ENCODE results near the gene ANKS3.

ANKS3 gene

GRCh38 chr16:4726616-4727015 lies 7.5 kb downstream of the ANKS3 start:
- no peak for DNase-seq (ENCODE audit: low spot score)

GRCh38 chr16:4724661-4725270 lies 9.3 kb downstream of the ANKS3 start:
- DNase-seq (ENCODE audit: low spot score) = no peak

DNA sequence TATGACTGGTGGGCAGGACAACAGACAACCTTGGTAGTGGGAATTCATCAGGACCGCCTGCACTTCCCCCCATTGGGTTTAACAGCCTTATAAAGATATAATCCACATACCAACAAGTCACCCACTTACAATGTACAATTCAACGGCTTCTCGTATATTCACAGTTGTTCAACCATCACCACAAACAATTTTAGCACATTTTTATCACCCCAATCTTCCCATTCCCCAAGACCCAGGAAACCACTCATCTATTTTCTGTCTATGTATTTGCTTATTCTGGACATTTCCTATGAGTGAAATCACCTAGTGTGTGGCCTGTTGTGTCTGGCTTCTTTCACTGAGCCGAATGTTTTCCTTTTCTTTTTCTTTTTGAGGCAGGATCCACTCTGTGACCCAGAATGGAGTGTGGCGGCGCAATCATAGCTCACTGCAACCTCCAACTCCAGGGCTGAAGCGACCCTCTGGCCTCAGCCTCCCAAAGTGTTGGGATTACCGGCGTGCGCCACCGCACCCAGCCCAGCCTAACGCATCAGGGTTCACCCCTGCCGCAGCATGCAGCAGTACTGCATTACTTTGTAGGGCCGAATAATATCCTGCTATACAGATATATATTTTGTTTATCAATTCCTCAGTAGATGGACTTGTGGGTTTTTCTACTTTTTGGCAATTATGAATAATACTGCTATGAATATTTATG lies 10.9 kb downstream of the ANKS3 start:
- no peak for DNase-seq (ENCODE audit: low spot score)

DNA sequence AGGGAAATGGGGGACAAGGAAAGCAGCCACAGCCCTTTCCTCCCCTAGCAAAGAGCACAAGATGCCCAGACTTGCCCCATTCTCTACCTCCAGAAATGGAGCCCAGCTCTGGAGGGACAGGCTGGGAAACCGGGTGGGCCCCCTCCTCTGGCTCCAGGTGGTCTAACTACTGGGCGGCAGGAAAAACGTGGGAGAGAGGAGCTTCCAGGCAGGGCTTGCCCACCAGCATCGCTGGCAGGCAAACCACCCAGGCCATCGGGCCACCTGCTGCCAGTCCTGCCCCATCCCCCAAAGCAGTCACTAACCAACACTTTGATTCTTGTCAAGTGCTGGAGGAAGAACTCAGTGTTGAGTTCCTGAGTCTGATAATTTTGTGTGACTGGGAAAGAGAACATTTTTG lies 15.6 kb downstream of the ANKS3 start:
- DNase-seq (ENCODE audit: low spot score) = no peak

DNA sequence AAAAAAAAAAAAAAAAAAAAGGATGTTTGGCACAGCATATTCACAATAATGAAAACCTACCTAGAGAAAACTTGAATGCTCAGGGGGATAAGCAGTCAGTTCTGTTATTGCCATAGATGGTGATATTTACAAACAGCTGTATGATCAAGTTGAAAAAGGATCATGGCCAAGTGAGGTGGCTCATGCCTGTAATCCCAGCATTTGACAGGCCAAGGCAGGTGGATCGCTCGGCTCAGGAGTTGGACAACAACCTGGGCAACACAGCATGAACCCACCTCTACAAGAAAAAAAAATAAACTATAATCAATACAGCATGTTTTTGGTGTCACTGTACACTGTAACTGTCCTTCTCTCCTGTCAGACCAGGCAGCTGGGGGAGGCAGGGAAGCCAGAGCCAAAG lies 19.1 kb downstream of the ANKS3 start:
- DNase-seq (ENCODE audit: low spot score) = no peak

DNA sequence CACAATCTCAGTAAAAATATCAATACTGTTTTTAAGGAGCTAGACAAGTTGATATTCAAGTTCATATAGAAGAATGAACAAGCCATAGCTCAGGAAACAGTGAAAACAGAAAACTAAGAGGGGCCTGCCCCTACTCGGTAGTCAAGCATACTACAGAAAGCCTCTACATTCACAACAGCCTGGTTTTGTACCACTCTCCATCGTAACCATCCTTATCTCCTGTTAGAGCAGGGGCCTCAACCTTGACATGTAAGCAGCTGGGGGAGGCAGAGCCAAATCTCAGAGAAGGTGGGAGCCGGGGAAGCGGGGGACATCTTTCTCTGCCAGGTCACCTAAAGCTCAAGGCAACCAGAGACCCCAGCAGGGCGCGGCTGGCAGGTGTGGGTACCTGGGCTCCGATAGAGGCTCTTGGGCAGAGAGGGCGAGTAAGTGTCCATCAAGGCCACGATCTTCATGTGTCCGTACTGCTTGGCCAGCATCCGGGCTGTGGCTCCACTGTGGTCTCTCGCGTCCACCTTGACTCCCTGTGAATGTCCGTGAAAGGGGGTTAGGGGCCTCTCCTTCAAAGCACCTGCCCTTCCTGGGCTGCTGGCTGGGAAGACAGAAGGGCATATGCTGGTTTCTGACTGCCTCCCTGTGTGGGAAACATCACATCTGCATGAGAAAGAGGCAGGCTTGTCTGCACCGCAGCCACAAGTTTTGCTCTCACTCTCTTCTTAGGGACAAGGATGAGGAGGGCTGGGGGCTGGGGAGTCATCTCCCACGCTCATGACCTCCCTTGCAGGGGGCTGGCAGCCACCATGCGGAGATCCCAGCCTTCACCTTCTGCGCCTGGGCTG lies 20.2 kb downstream of the ANKS3 start:
- no peak for DNase-seq (ENCODE audit: low spot score)

GRCh38 chr16:4709481-4709880 lies 24.6 kb downstream of the ANKS3 start:
- no peak for DNase-seq (ENCODE audit: low spot score)

DNA sequence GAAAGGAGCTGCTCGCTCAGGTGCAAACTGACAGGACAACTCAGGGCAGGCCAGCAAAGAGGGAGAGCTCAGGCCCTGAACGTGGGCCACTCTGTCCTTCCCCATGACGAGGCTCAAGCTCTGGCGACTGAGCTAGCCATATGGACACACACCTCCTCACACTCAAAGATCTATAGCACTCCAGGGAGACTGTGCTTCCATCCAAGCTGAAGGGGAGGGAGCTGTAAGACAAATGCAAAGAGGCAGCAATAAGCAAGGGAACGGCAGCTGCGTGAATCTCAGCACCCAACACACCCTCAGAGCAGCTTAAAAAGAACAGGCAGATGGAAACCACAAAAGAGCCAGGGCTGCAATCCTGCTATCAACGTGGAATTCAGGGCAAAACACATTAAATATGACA lies 27.2 kb downstream of the ANKS3 start:
- no peak for DNase-seq (ENCODE audit: low spot score)

DNA sequence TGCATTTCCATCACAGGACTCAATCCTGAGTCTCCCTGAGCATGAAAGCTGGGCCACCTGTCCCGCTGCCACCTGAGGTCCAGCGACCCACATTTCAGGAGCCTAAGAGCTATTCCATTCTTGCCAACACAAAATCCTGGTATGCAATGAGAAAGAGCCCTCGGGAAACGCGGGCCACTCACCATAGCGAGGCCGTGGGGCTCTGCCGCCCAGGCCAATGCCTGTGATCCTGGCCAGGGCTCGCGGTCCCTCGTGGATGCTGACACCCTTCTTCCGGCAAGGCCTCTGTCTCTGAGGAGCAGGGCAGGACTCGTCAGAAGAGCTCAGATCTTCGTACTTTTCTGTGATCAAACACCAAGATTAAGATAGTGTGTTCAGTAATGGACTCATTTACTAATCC lies 29.2 kb downstream of the ANKS3 start:
- DNase-seq (ENCODE audit: low spot score) = no peak

- DNase-seq (ENCODE audit: low spot score) = no peak
Observed at GRCh38 chr16:4704491-4704890, 29.6 kb downstream of the ANKS3 start.

- no peak for DNase-seq (ENCODE audit: low spot score)
Observed at GRCh38 chr16:4703906-4704305, 30.2 kb downstream of the ANKS3 start.

- no peak for DNase-seq (ENCODE audit: low spot score)
Observed at GRCh38 chr16:4702466-4702808, 31.6 kb downstream of the ANKS3 start.

DNA sequence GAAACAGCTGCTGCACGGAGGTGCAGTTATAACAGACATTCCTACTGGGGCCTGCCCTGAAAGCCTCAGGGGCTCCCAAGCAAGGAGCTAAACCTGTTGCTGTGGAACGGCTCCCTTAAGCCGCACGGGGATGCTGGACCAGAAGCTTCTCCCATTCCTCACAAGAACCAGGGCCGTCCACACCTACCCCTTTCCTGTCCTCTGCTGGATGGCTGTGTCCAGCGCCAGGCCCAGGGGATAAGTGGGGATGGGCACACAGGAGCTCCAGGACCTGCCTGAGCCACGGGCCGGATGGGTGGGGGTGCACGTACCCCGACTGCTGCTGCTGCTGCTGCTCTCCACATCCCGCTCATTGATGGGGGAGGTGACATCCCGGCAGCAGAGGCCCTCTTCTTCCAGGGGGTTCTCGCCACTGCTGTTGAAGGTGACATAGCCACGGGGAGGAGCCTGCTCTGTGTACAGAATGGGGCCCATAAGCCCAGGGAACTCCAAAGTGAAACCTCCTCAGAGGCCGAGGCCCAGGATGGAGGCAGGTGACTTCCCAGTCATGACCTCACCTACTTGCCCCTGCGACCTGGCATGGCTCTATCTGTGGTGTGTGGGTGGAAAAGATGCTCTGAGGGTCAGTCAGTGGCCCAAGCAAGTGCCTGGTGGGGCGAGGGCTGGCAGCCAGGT lies 32.1 kb downstream of the ANKS3 start:
- DNase-seq (ENCODE audit: low spot score) = no peak

DNA sequence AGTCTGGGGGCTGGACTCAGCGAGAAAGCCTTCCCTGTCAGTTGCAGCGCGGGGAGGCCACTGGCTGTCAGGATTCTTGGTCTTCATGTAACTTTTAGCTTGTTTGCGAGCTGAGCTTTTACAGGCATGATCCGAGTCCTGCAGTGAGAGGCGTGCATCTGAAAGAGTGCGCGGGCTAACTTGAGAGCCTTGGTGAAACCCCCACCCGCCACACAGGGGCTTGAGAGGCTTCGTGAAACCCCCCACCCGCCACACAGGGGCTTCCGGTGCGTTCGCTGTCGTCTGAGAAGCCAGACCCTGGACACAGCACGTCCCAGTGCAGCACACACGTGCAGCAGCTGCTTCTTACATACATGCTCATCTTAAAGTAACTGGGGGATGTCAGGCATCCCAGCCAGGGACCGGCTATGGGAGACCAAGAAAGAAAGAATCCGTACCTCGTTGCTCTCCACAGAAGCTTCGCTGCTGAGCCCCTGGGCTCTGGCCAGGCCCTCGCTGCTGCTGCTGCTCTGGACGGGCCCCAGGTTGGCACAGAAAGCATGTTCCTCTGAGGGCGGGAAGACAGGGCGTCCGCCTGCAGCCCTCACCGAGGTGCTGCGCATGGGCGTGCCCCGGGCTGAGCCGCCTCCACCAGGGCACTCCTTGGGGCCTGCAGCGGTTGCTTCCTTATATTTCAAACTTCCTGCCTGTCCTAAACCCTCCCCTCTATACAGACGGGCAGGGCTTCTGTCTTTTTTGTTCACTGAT lies 32.9 kb downstream of the ANKS3 start:
- DNase-seq (ENCODE audit: low spot score) = no peak

GRCh38 chr16:4700380-4700996 lies 33.6 kb downstream of the ANKS3 start:
- no peak for DNase-seq (ENCODE audit: low spot score)

GRCh38 chr16:4699046-4699556 lies 35.0 kb downstream of the ANKS3 start:
- DNase-seq (ENCODE audit: low spot score) = no peak

DNA sequence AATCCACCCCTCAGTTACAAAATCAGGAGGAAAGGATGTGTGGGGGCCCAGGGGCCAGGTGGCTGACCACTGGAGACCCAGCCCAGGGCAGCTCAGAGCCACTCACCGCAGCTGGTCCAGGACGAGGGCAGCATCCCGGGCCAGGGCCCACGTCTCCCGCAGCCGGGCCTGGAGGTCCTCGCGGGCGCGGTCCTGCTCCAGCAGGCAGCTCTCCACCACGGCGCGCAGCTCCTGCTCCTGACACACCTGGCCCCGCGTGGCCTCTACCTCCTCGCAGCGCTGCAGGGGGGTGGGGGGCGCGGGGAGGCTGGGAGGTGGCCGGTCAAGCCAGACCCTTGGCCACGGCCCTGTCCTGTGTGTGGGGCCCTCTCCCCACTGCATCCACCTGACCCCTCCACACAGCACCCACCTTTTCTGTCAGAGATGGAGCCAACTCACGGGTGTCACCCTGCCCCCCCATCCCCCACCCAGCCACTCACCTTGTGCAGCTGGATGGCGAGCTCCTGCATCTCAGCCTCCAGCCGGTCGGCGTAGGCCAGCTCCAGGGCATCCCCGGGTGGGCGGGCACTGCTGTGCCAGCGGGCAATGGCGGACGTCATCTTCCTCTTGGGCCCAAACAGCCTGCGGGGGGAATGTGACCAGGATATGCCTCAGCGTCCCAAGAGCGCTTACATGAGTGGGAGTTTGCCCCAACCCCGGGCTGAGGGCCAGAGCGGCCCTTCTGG lies 35.6 kb downstream of the ANKS3 start:
- DNase-seq (ENCODE audit: low spot score) = no peak

DNA sequence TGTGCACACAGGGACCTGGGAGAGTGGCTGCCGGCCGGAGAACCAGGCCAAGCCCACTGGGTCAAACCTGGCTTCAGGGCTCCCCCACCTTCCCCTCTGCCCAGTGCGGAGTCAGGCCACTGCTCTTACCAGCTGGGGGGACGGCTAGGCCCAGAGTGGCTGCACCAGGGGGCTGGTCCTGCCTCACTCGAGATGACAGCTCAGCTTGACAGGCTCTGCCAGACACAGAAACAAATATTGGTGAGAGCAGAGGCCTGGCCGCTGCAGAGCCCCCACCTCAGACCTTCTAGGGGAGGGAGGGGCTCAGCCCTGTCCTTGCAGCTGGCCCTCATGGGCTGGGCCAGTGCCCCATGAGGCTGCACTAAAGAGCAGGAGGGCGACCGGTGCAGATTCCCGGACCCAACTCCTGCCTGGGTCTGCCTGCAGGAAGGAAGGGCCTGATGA lies 36.2 kb downstream of the ANKS3 start:
- DNase-seq (ENCODE audit: low spot score) = no peak

GRCh38 chr16:4696905-4697847 lies 36.9 kb downstream of the ANKS3 start:
- no peak for DNase-seq (ENCODE audit: low spot score)

All from SK-N-DZ (cell line).